WTC11 (cell line): ENCODE measurements around the gene DARS1. TPM values are rescaled to one million over a fixed set of nuclear protein-coding genes. Genes with fewer than 3 reads are reported as not detected.

Experiments used
- ATAC-seq: fragments of 200-7000 bp; cut with Tn5 transposase; 2 replicates; pipeline ENCODE4 v1.10.0; 2021; ENCODE audit warnings: mild to moderate bottlenecking, moderate library complexity
- CTCF ChIA-PET: fragments of 300-600 bp; sonication (Branson Sonifier 250); formaldehyde crosslinking; loops from one replicate; lab custom pipeline; 2021; ENCODE audit warnings: antibody characterized with exemption; lab: Charles Lee
- POLR2A ChIA-PET: fragments of 350-600 bp; sonication (Branson Sonifier 250); formaldehyde crosslinking; loops from one replicate; lab custom pipeline; 2021; ENCODE audit warnings: antibody characterized with exemption; lab: Charles Lee
- DNase-seq: peaks from one replicate; pipeline ENCODE4 v3.0.0; 2021; ENCODE audit warnings: low spot score
- H3K27ac Mint-ChIP-seq: 2 replicates; pipeline ENCODE4 v1.8.0; 2021; ENCODE audit warnings: mixed read lengths
- H3K27me3 Mint-ChIP-seq: 2 replicates; pipeline ENCODE4 v1.8.0; 2021; ENCODE audit warnings: low read depth, mild to moderate bottlenecking, moderate library complexity, mixed read lengths
- H3K36me3 Mint-ChIP-seq: 2 replicates; pipeline ENCODE4 v1.8.0; 2021; ENCODE audit warnings: mixed read lengths
- H3K4me1 Mint-ChIP-seq: 2 replicates; pipeline ENCODE4 v1.8.0; 2022; ENCODE audit warnings: mixed read lengths
- H3K4me3 Mint-ChIP-seq: 2 replicates; pipeline ENCODE4 v1.8.0; 2021; ENCODE audit warnings: mild to moderate bottlenecking, moderate library complexity, mixed read lengths
- H3K9me3 Mint-ChIP-seq: 2 replicates; pipeline ENCODE4 v1.8.0; 2021; ENCODE audit warnings: mixed read lengths
- ARID4B ChIP-seq: sonication (generic); formaldehyde crosslinking; IDR thresholded peaks from 2 replicates; pipeline ENCODE4 v1.8.0; 2023; ENCODE audit warnings: missing genetic modification reagents, mild to moderate bottlenecking, borderline replicate concordance
- ATF1 ChIP-seq: sonication (generic); formaldehyde crosslinking; IDR thresholded peaks from 2 replicates; pipeline ENCODE4 v1.8.1; 2023; ENCODE audit warnings: mild to moderate bottlenecking, moderate library complexity, missing genetic modification reagents
- E2F1 ChIP-seq: sonication (generic); formaldehyde crosslinking; IDR thresholded peaks from 2 replicates; pipeline ENCODE4 v1.8.0; 2022; ENCODE audit warnings: mild to moderate bottlenecking, missing genetic modification reagents
- FOXJ3 ChIP-seq: sonication (generic); formaldehyde crosslinking; IDR thresholded peaks from 2 replicates; pipeline ENCODE4 v1.9.0; 2021; ENCODE audit warnings: missing genetic modification reagents, mild to moderate bottlenecking, borderline replicate concordance
- GABPB1 ChIP-seq: sonication (generic); formaldehyde crosslinking; IDR thresholded peaks from 2 replicates; pipeline ENCODE4 v1.8.1; 2023; ENCODE audit warnings: mild to moderate bottlenecking, missing genetic modification reagents
- JAZF1 ChIP-seq: fragments of 250-450 bp; sonication (Bioruptor Pico); IDR thresholded peaks from 2 replicates; pipeline ENCODE4 v1.9.0; 2021; ENCODE audit warnings: moderate library complexity, mild to moderate bottlenecking, inconsistent platforms
- JUN ChIP-seq: sonication (generic); formaldehyde crosslinking; IDR thresholded peaks from 2 replicates; pipeline ENCODE4 v1.8.0; 2023; ENCODE audit warnings: mild to moderate bottlenecking, missing genetic modification reagents
- PRRX2 ChIP-seq: fragments of 250-450 bp; sonication (Bioruptor Pico); IDR thresholded peaks from 2 replicates; pipeline ENCODE4 v1.8.0; 2021; ENCODE audit warnings: mild to moderate bottlenecking
- RELA ChIP-seq: sonication (generic); formaldehyde crosslinking; IDR thresholded peaks from 2 replicates; pipeline ENCODE4 v1.8.1; 2022; ENCODE audit warnings: missing genetic modification reagents, mild to moderate bottlenecking, borderline replicate concordance
- SMAD3 ChIP-seq: sonication (generic); formaldehyde crosslinking; IDR thresholded peaks from 2 replicates; pipeline ENCODE4 v1.8.0; 2022; ENCODE audit warnings: missing genetic modification reagents, mild to moderate bottlenecking, borderline replicate concordance
- TP53 ChIP-seq: sonication (generic); formaldehyde crosslinking; IDR thresholded peaks from 2 replicates; pipeline ENCODE4 v1.8.1; 2023; ENCODE audit warnings: mild to moderate bottlenecking, missing genetic modification reagents
- ZNF121 ChIP-seq: sonication (generic); formaldehyde crosslinking; IDR thresholded peaks from 2 replicates; pipeline ENCODE4 v1.8.0; 2023; ENCODE audit warnings: missing genetic modification reagents
- ZNF317 ChIP-seq: sonication (generic); formaldehyde crosslinking; IDR thresholded peaks from 2 replicates; pipeline ENCODE4 v1.8.1; 2023; ENCODE audit warnings: low read depth, mild to moderate bottlenecking, moderate library complexity, missing genetic modification reagents, borderline replicate concordance
- total RNA-seq: library from RNA; stranded (reverse); gene quantifications from 3 replicates; pipeline ENCODE4 v1.2.3, GENCODE V29; 2021
- TF ChIP-seq, protein P1 (sequence below): sonication (generic); formaldehyde crosslinking; IDR thresholded peaks from 2 replicates; pipeline ENCODE4 v1.8.1; 2022; ENCODE audit warnings: low read depth, mild to moderate bottlenecking, moderate library complexity, missing genetic modification reagents, borderline replicate concordance
- TF ChIP-seq, protein P2 (sequence below): sonication (generic); formaldehyde crosslinking; conservative IDR thresholded peaks from 2 replicates; pipeline ENCODE4 v1.8.1; 2022; ENCODE audit warnings: mild to moderate bottlenecking, missing genetic modification reagents
- TF ChIP-seq, protein P3 (sequence below): sonication (generic); formaldehyde crosslinking; IDR thresholded peaks from 2 replicates; pipeline ENCODE4 v1.8.0; 2022; ENCODE audit warnings: mild to moderate bottlenecking, missing genetic modification reagents
- TF ChIP-seq, protein P4 (sequence below): fragments of 250-450 bp; sonication (Bioruptor Pico); IDR thresholded peaks from 2 replicates; pipeline ENCODE4 v2.1.2; 2022; ENCODE audit warnings: mild to moderate bottlenecking, moderate library complexity
- TF ChIP-seq, protein P5 (sequence below): fragments of 250-450 bp; sonication (Bioruptor Pico); IDR thresholded peaks from 2 replicates; pipeline ENCODE4 v1.9.0; 2021; ENCODE audit warnings: moderate library complexity, mild to moderate bottlenecking, inconsistent platforms, borderline replicate concordance
- TF ChIP-seq, protein P6 (sequence below): sonication (generic); formaldehyde crosslinking; IDR thresholded peaks from 2 replicates; pipeline ENCODE4 v1.8.1; 2023; ENCODE audit warnings: mild to moderate bottlenecking, missing genetic modification reagents, moderate library complexity

Gene DARS1
- total RNA-seq, 1 experiment from 2014 or later: 80.9 TPM

DNA sequence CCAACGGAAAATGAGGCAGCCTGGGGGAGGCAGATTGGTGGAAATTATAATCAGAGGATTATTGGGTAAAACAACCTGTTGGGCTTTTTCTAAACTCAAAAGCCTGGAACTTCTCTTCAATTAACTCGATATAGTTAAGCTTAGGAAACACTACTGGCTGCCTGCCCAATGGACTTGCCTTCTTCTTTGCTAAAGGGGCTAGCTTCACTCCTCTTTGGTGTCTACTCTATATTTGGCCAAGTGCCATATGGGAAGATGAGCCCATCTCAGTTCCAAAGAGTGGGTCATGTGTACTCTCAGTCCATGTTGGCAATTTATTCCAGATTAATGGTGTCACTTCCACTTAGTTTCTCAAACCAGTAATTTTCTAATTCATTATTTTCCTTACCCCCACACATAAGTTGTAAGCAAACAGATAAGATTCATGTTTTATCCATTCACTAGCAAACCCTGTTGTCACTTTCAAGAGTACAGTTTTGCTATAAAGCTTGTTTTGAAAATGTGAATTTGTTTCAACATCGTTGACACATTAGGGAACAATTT is 34.3 kb downstream of the DARS1 start:
- POLR2A ChIA-PET: no interaction called here

GRCh38 chr2:135949451-135950234 is 35.8 kb downstream of the DARS1 start:
- peaks cover 15% of the 10 kb centered on the region for H3K36me3 Mint-ChIP-seq
- H3K4me1 Mint-ChIP-seq: peaks cover 15% of the 10 kb centered on the region
- DNase-seq (no peak), ATAC-seq (no peak)
- CTCF ChIA-PET: no interaction called here
- H3K4me3 Mint-ChIP-seq: no peak overlapping the region
- no peak for TF ChIP-seq ARID4B
- TF ChIP-seq, protein P1, sequence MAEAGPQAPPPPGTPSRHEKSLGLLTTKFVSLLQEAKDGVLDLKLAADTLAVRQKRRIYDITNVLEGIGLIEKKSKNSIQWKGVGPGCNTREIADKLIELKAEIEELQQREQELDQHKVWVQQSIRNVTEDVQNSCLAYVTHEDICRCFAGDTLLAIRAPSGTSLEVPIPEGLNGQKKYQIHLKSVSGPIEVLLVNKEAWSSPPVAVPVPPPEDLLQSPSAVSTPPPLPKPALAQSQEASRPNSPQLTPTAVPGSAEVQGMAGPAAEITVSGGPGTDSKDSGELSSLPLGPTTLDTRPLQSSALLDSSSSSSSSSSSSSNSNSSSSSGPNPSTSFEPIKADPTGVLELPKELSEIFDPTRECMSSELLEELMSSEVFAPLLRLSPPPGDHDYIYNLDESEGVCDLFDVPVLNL (CRISPR knock-in tag): no peak
- TF ChIP-seq RELA (CRISPR knock-in tag): no peak
- TF ChIP-seq PRRX2 (CRISPR knock-in tag): no peak
- TF ChIP-seq, protein P2, sequence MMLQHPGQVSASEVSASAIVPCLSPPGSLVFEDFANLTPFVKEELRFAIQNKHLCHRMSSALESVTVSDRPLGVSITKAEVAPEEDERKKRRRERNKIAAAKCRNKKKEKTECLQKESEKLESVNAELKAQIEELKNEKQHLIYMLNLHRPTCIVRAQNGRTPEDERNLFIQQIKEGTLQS (CRISPR knock-in tag): no peak
- H3K9me3 Mint-ChIP-seq: peaks cover 9% of the 10 kb centered on the region; the same call in 1 of the 2 replicates
- no peaks in the 10 kb centered on the region for H3K27me3 Mint-ChIP-seq
- POLR2A ChIA-PET: no interaction called here
- 0 out of 2 replicates have a peak overlapping the region, but pooled peaks have one; percentile 12 for H3K27ac Mint-ChIP-seq

More for the DNA sequence above, 34.3 kb downstream of the DARS1 start:
- H3K36me3 Mint-ChIP-seq: peaks cover 18% of the 10 kb centered on the region
- no peak overlapping the region for H3K4me3 Mint-ChIP-seq
- H3K27me3 Mint-ChIP-seq: no peaks in the 10 kb centered on the region
- no peak for ATAC-seq
- CTCF ChIA-PET: interaction anchor here (0.6 kb wide), 2 partner anchors 25 to 105 kb away, joined by 3 to 4 read pairs; no protein-coding TSS in a partner anchor
- DNase-seq: no peak
- TF ChIP-seq, protein P1 (CRISPR knock-in tag): no peak
- TF ChIP-seq, protein P3, sequence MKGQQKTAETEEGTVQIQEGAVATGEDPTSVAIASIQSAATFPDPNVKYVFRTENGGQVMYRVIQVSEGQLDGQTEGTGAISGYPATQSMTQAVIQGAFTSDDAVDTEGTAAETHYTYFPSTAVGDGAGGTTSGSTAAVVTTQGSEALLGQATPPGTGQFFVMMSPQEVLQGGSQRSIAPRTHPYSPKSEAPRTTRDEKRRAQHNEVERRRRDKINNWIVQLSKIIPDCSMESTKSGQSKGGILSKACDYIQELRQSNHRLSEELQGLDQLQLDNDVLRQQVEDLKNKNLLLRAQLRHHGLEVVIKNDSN (CRISPR knock-in tag): no peak
- TF ChIP-seq FOXJ3 (CRISPR knock-in tag) (no peak), JUN (CRISPR knock-in tag) (no peak), E2F1 (CRISPR knock-in tag) (no peak), SMAD3 (CRISPR knock-in tag) (no peak), ZNF317 (CRISPR knock-in tag) (no peak), TP53 (CRISPR knock-in tag) (no peak), GABPB1 (CRISPR knock-in tag) (no peak), JAZF1 (CRISPR knock-in tag) (no peak), ZNF121 (CRISPR knock-in tag) (no peak), ATF1 (CRISPR knock-in tag) (no peak)
- TF ChIP-seq, protein P4, sequence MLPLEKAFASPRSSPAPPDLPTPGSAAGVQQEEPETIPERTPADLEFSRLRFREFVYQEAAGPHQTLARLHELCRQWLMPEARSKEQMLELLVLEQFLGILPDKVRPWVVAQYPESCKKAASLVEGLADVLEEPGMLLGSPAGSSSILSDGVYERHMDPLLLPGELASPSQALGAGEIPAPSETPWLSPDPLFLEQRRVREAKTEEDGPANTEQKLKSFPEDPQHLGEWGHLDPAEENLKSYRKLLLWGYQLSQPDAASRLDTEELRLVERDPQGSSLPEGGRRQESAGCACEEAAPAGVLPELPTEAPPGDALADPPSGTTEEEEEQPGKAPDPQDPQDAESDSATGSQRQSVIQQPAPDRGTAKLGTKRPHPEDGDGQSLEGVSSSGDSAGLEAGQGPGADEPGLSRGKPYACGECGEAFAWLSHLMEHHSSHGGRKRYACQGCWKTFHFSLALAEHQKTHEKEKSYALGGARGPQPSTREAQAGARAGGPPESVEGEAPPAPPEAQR (CRISPR knock-in tag): no peak
- TF ChIP-seq, protein P5, sequence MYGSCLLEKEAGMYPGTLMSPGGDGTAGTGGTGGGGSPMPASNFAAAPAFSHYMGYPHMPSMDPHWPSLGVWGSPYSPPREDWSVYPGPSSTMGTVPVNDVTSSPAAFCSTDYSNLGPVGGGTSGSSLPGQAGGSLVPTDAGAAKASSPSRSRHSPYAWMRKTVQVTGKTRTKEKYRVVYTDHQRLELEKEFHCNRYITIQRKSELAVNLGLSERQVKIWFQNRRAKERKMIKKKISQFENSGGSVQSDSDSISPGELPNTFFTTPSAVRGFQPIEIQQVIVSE: no peak
- TF ChIP-seq, protein P6, sequence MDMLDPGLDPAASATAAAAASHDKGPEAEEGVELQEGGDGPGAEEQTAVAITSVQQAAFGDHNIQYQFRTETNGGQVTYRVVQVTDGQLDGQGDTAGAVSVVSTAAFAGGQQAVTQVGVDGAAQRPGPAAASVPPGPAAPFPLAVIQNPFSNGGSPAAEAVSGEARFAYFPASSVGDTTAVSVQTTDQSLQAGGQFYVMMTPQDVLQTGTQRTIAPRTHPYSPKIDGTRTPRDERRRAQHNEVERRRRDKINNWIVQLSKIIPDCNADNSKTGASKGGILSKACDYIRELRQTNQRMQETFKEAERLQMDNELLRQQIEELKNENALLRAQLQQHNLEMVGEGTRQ: no peak
- peaks cover 9% of the 10 kb centered on the region; the same call in 1 of the 2 replicates for H3K9me3 Mint-ChIP-seq
- H3K4me1 Mint-ChIP-seq: peaks cover 15% of the 10 kb centered on the region
- H3K27ac Mint-ChIP-seq: no peak overlapping the region
